ENCODE results near the gene GABRA5.
"Not testable (repeated sequence)": the region's sequence is repeated elsewhere in the genome, so short reads cannot be mapped to it uniquely, and the experiment has no call there.

GABRA5 gene

DNA sequence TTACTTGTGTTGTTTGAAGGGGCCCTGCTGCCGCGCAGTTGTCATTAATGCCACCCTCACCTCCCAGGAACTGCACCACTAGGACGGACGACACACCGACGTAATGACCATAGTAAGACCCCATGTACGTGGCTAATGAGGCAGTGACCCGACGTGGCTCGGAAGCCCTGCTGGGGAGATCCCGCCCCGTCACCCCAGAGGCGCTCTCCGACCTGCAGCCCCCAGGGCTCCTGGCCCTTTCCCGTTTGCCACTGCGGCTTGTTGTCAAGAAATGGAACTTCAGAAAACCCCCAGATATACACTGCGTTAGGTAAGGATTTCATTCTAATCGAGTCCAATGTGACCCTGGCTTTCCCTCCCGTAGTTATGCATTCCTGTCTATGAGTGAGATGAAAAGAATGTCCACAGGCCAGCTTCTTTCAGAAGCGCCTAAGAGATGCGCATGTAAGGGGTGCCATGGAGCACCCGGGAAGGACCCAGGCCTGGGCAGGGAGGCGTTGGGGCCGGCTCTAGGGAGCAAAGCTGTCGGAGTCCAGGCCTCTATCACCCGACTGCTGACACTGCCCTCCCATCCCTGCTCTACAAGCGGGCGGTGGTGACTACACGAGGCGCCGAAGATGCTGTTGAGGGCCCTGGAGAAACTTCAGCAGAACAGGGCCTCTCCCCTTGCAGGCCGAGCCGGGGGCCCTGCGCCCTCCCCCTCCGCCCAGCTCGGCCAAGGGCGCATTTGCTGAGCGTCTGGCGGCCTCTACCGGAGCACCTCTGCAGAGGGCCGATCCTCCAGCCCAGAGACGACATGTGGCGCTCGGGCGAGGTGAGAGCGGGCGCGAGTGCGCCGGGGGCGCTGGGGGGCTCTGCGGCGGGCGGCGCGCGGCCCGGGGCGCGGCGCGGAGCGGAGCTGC is at the start of gene GABRA5:
TSS of gene GABRA5 (plus strand) at position 765 of the 902 bp plus-strand sequence. CDS start 2,187 bp downstream, outside the sequence.
- DNase-seq (ENCODE audit: low read depth), result no peak

GRCh38 chr15:26831191-26831590 is 35.7 kb upstream of the GABRA5 start:
- not testable (repeated sequence) for DNase-seq (ENCODE audit: low read depth)

DNA sequence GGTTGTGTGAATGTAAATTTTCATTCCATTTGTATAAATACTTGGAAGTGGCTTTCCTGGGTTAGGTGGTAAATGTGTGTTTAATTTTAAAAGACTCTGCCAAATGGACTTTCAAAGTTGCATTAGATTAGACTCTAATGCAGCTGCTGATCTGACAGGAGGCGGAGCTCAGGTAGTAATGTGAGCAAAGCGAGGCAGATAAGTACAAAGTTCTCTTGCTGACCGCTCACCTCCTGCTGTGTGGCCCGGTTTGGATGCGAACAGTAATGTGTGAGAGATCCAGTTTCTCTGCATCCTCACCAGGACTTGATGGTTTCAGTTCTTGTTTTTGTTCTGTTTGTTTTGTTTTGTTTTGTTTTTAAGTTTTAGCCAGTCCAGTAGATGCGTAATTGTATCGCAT is 34.9 kb upstream of the GABRA5 start:
- DNase-seq (ENCODE audit: low read depth), result no peak

DNA sequence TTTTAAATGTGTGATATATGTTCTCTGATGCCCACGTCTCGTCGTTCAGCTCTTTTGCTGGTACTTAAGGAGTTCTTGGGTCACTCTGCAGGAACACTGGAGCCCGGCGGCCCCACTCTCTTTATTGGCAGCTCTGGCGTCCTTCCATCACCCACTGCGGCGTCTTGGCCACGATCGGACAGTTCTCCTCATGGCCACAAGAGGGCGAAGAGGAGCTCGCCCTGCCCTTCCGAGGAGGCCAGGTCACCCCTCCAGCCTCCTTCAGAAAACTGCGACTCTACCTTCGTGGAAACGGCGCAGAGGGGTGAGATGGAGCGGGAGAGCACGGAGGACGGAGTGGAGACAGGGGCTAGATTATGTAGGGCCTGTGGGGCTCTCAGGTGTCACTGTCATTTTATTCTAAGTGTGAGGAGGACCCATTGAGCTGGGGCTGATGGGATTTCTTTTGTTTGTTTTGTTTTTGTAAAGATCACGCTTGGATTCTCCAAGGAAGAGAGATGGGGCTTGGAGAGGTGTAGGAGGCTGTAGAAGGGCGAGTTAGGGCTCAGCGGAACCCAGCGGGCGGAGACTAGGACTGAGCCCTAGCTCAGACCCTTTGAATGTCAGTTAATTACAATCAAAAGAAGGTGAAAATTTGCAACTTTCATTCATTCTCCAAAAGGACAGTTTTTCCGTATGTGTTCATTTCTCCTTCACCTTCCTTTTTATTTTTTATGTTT is 28.0 kb upstream of the GABRA5 start:
- no peak for DNase-seq (ENCODE audit: low read depth)

GRCh38 chr15:26841514-26841913 is 25.3 kb upstream of the GABRA5 start:
- no peak for DNase-seq (ENCODE audit: low read depth)

GRCh38 chr15:26841941-26842340 is 24.9 kb upstream of the GABRA5 start:
- DNase-seq (ENCODE audit: low read depth), result no peak

GRCh38 chr15:26842391-26842790 is 24.5 kb upstream of the GABRA5 start:
- DNase-seq (ENCODE audit: low read depth), result no peak

DNA sequence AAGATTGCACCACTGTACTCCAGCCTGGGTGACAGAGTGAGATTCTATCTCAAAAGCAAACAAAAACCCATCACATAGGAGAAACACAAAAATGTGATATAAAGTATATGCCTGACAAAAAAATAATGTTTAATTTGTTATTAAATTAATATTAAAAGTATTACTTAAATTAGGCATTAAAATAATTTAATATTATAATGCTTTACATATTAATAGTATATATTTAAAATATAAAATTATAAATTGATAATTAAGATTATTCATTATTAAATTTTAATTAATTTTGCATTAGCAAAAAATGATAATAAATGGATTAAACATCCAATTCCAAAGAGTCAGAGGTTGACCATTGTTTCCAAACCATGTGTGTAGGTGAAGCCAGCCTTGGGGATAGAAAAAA is 22.0 kb upstream of the GABRA5 start:
- no peak for DNase-seq (ENCODE audit: low read depth)

DNA sequence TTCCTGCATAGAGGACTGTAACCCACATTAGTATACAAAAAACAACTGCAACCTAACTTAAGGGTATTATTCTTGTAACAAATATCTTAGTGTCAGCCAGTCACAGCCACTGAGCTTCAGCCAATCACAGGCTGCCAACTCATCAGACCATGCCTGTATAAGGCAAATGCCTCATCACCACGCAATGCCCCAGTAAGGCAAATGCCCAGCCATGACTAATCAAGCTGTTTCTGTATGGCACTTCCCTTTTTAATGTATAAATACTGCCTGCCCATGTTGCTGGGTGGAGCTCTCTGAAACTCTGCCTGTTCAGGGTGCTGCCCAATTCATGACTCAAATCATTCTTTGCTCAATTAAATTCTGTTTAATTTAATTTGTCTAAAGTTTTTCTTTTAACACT is 18.4 kb upstream of the GABRA5 start:
- DNase-seq (ENCODE audit: low read depth), result no peak

DNA sequence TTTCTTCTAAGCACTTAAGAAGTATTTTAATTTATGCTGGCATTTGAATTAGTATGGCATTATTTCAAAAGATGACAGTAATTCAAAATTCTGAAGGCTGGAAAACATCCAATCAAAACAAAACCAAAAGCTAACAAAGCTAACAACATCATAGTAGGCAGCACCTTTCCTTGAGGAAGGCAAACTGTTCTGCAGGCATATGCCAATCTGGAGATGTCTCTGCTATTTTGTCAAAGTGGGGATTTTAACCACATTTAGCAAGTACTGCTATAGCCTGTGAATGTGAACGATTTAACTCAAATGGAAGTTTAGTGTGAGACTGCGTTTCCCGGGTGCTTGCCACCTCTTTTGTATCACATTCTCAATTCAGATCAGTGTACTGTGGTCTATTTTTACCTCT is 16.7 kb upstream of the GABRA5 start:
- DNase-seq (ENCODE audit: low read depth), result no peak

- DNase-seq (ENCODE audit: low read depth), result no peak
Measured at GRCh38 chr15:26852980-26853379, 13.9 kb upstream of the GABRA5 start.

GRCh38 chr15:26854435-26854834 is 12.4 kb upstream of the GABRA5 start:
- DNase-seq (ENCODE audit: low read depth), result no peak

GRCh38 chr15:26864664-26865191 is 2.1 kb upstream of the GABRA5 start:
- no peak for DNase-seq (ENCODE audit: low read depth)

DNA sequence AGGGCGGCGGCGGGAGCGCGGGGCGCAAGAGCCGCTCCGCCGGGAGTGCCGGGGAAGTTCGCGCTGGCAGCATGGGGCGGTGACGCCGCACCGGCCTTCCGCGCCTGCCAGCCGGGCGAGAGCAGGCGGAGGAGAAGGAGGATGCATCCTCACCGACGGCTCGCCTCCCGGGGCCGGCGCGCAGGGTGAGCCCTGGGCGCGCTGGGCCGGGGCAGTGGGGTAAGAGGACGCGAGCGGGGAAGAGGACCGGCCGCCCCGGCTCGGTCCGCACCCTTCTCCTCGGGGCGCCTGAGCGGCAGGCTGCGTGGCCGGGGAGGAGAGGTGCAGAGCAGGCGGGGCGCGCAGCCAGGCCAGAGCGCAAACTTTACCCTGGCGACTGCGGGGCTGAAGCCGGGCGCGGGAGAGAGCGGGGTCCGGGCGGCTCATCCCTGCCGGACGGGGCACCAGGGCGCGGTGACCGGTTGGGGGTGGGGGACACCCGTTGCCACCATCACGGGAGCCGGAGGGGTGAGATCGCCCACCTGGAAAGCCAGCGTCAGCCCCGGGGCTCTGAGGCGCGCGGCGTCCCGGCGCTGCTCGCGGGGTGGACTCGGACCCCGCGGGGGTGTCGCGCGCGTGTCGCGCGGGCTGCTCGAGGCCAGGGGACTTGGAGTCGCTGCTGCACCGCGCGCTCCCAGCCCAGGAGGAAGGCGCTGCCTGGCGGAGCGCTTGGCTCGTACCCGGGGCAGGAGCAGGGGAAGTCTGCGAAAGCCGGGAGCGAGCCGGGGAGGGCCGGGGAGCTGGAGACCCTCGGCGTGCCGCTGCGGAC is 542 bp downstream of the GABRA5 start:
- DNase-seq (ENCODE audit: low read depth), result no peak

DNA sequence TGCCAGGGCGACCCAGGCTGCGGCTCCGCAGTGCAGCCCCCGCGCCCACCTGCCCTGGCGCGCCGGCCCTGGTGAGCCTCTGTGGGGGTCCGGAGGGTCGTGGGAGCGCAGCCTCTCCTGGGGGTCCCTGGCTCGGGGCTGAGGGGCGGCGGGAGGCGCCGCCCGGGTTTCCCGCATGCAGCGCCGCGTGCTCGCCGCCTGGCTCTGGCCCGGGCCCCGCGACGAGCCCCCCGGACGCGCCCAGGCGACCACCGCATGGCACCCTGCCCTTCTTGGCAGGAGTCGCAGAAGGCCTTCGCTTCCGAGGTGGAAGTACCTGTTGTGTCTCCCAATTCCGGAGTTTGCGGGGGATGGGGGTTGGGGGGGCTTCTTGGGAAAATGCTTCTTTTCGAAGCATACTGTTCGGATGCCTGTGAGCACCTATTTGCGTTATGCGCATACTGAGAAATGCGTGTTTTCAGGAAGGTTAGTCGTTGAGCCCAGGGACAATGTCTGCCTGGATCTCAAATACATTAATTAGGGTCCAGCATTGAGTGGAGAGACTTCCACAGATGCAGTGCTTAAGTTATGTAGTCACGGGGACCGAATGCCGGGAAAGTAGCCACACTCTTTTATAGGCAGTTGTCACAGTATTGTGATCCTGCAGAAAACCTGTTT is 1.3 kb downstream of the GABRA5 start:
- no peak for DNase-seq (ENCODE audit: low read depth)

GRCh38 chr15:26869628-26870027 is 2.8 kb downstream of the GABRA5 start:
- no peak for DNase-seq (ENCODE audit: low read depth)

GRCh38 chr15:26870346-26870745 is 3.5 kb downstream of the GABRA5 start:
- no peak for DNase-seq (ENCODE audit: low read depth)

DNA sequence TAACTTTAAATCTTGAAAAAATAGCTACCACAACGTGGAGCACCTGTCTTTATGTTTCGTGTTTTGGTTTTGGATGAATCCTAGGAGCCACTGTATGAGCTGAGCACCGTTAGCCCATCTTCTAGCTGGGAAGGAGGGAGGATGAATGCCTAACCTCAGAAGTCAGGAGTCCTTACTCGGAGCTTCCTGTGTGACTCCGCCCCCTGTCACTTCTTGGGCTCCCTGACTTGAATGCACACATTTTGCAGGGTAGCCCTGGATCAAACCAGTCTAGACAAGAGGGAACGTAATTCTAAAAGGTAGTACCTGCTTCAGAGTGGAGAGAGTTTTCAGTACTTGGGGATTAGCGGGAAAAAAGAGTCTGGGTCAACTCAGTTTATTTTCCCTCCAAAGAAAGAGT is 5.3 kb downstream of the GABRA5 start:
- DNase-seq (ENCODE audit: low read depth), result no peak

DNA sequence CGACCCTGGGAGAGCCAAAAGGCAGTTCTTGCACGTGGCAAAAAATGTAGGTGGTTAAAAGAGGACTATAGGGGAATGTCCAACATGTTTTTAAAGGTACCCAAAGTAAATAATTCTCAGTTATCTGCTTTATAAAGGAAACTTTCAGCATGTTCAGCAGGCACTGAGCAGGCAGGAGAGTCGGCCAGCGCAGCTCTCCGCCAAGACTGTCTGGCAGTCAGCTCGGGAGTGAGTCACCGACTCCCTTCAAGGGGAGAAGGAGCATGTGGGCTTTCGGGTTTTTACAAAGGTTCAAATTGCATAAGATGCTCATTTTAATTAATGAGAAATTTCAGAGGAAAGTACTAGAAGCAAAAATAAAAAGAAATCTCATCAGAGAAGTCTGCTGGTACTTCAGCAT is 7.0 kb downstream of the GABRA5 start:
- no peak for DNase-seq (ENCODE audit: low read depth)

DNA sequence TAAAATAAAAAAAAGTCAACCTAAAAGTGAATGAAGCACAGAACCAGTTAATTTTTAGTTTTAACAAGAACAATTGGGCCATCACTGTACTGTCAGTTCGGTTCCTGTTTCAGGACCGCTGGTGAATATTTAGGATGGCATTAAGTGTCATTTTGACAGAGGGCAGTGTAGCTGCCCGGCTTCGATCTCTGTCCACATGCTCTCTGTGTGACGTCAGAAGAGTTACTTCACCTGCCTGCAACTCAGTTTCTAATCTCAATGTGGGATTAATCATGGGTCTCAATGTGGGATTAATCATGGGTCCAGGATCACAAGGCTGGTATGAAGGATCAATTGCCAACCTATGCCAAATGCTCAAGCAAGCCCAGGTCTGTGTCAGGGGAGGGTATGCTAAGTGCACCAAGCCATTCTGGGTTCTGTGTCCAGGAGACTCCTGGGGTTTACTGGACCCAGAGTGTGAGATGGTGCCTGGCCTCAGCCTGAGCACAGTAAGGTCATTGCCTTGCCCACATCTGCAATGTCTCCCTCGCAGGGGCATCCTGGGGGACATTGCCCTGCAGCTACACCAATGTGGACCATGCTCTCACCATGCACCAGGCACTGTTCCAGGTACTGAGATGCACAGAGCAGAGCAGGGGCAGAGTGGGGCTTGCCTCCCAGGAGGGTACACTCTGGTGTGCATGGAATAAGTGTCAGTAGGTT is 8.1 kb downstream of the GABRA5 start:
- DNase-seq (ENCODE audit: low read depth), result no peak

DNA sequence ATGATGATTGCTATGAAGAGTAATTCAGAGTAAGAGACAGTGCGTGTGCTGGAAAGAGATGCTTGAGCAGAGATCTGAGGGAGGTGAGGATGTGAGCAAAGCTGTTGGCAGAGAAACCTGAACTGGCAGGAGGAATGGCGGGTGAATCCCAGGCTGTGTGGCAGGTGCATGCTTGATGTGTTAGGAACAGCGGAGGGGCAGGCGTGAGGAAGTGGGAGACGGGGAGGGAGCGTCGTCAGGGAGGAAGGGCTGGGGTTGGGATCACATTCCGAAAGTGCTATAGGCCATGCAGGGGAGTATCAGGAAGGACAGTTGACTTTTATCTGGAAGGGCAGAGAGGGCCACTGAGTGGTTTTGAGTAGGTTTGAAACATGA is 8.6 kb downstream of the GABRA5 start:
- DNase-seq (ENCODE audit: low read depth), result no peak
